DND-41 (cell line): ENCODE data around the gene BCL11A.

ENCODE experiments used
- ATAC-seq: fragments of 200-7000 bp; cut with Tn5 transposase; 3 replicates; pipeline ENCODE4 v1.9.1; 2021; ENCODE audit warnings: low read depth; ENCODE audit not compliant: insufficient read depth
- DNase-seq: peaks from one replicate; pipeline ENCODE4 v3.0.0-alpha.2; 2020
- H2AFZ ChIP-seq: 2 replicates; pipeline ENCODE4 v1.6.0; 2012; ENCODE audit warnings: low read depth, low read length
- H3K27ac ChIP-seq: 2 replicates; pipeline ENCODE4 v1.5.1; 2012; ENCODE audit warnings: low read length, inconsistent platforms
- H3K27me3 ChIP-seq: fragments of 200-600 bp; sonication (generic); 2 replicates; pipeline ENCODE4 v1.6.0; 2012; ENCODE audit warnings: low read length, mild to moderate bottlenecking, inconsistent platforms; ENCODE audit not compliant: insufficient read depth, poor library complexity
- H3K36me3 ChIP-seq: 2 replicates; pipeline ENCODE4 v1.5.1; 2012; ENCODE audit warnings: low read length, inconsistent platforms; ENCODE audit not compliant: insufficient read depth
- H3K4me1 ChIP-seq: 2 replicates; pipeline ENCODE4 v1.5.1; 2012; ENCODE audit warnings: mild to moderate bottlenecking, low read length; ENCODE audit not compliant: insufficient read depth
- H3K4me2 ChIP-seq: 2 replicates; pipeline ENCODE4 v1.6.0; 2012; ENCODE audit warnings: mild to moderate bottlenecking, moderate library complexity, low read length, inconsistent platforms; ENCODE audit not compliant: insufficient read depth
- H3K4me3 ChIP-seq, 2 experiments: fragments of 200-600 bp in 1 of 2; shearing (Covaris generic) in 1 of 2; 2 replicates each; pipeline ENCODE4 v1.5.1; 2012 to 2016; ENCODE audit warnings: inconsistent platforms in 2 of 2, low read length in 2 of 2, mild to moderate bottlenecking in 2 of 2, low read depth in 1 of 2, moderate library complexity in 1 of 2
- H3K79me2 ChIP-seq: 2 replicates; pipeline ENCODE4 v1.6.0; 2012; ENCODE audit warnings: low read length, inconsistent platforms; ENCODE audit not compliant: insufficient read depth
- H3K9ac ChIP-seq: 2 replicates; pipeline ENCODE4 v1.6.0; 2012; ENCODE audit warnings: low read depth, mild to moderate bottlenecking, inconsistent platforms, low read length, moderate library complexity
- H3K9me3 ChIP-seq: 2 replicates; pipeline ENCODE4 v1.5.1; 2012; ENCODE audit warnings: low read length, moderate library complexity, mild to moderate bottlenecking, inconsistent platforms; ENCODE audit not compliant: insufficient read depth, severe bottlenecking
- H4K20me1 ChIP-seq: 2 replicates; pipeline ENCODE4 v1.6.0; 2012; ENCODE audit warnings: low read length; ENCODE audit not compliant: insufficient read depth
- CTCF ChIP-seq: IDR thresholded peaks from 2 replicates; pipeline ENCODE4 v1.5.1; 2012; ENCODE audit warnings: borderline replicate concordance, low read length, moderate library complexity, mild to moderate bottlenecking; ENCODE audit not compliant: poor library complexity, severe bottlenecking; ENCODE audit errors: extremely low read depth
- EZH2 ChIP-seq: IDR thresholded peaks from 3 replicates; pipeline ENCODE4 v1.6.1; 2012; ENCODE audit warnings: borderline replicate concordance, low read depth, mild to moderate bottlenecking, moderate library complexity, low read length, inconsistent platforms; ENCODE audit not compliant: severe bottlenecking

BCL11A gene

GRCh38 chr2:60500861-60501260 lies 52.6 kb downstream of the BCL11A start:
- TF ChIP-seq CTCF (no peak), EZH2 (no peak)
- DNase-seq = no peak
- Histone ChIP-seq H3K27ac (no peak overlapping the region), H3K9ac (no peak overlapping the region), H3K36me3 (peaks cover 72% of the 10 kb centered on the region), H3K9me3 (no peaks in the 10 kb centered on the region), H4K20me1 (peaks cover 73% of the 10 kb centered on the region), H3K4me2 (no peak overlapping the region), H2AFZ (no peak overlapping the region), H3K27me3 (no peaks in the 10 kb centered on the region), H3K4me1 (peaks cover 6% of the 10 kb centered on the region; the same call in 1 of the 2 replicates), H3K4me3 (no peak overlapping the region), H3K79me2 (peaks cover 98% of the 10 kb centered on the region)
- no peak for ATAC-seq

GRCh38 chr2:60499651-60500265 lies 53.7 kb downstream of the BCL11A start:
- Histone ChIP-seq H2AFZ (no peak overlapping the region), H3K79me2 (peaks cover 98% of the 10 kb centered on the region), H4K20me1 (peaks cover 71% of the 10 kb centered on the region), H3K9ac (no peak overlapping the region), H3K27ac (peak overlapping the region; percentile 12; the same call in 1 of the 2 replicates), H3K36me3 (peaks cover 71% of the 10 kb centered on the region), H3K27me3 (no peaks in the 10 kb centered on the region), H3K4me3 (no peak overlapping the region), H3K4me2 (no peak overlapping the region), H3K9me3 (no peaks in the 10 kb centered on the region), H3K4me1 (peaks cover 6% of the 10 kb centered on the region; the same call in 1 of the 2 replicates)
- no peak for TF ChIP-seq EZH2
- ATAC-seq (no peak), DNase-seq (no peak)

- peaks cover 98% of the 10 kb centered on the region for H3K79me2 ChIP-seq
- H3K27me3 ChIP-seq = no peaks in the 10 kb centered on the region
- TF ChIP-seq EZH2 (no peak), CTCF (no peak)
- H3K4me1 ChIP-seq = peaks cover 6% of the 10 kb centered on the region; the same call in 1 of the 2 replicates
- H3K4me3 ChIP-seq = no peak overlapping the region
- H3K9ac ChIP-seq = no peak overlapping the region
- H3K9me3 ChIP-seq = no peaks in the 10 kb centered on the region
- no peak for ATAC-seq
- peaks cover 77% of the 10 kb centered on the region for H3K36me3 ChIP-seq
- H4K20me1 ChIP-seq = peaks cover 66% of the 10 kb centered on the region
- peak overlapping the region; percentile 33; the same call in 1 of the 2 replicates for H3K27ac ChIP-seq
- no peak overlapping the region for H3K4me2 ChIP-seq
- DNase-seq = no peak
- no peak overlapping the region for H2AFZ ChIP-seq
Observed at GRCh38 chr2:60498816-60499429, 54.5 kb downstream of the BCL11A start.

- Histone ChIP-seq H4K20me1 (peaks cover 68% of the 10 kb centered on the region), H3K4me1 (peaks cover 6% of the 10 kb centered on the region; the same call in 1 of the 2 replicates), H3K9me3 (no peaks in the 10 kb centered on the region), H3K27ac (peak overlapping the region; percentile 33; the same call in 1 of the 2 replicates), H3K9ac (no peak overlapping the region), H3K79me2 (peaks cover 98% of the 10 kb centered on the region), H3K4me3 (no peak overlapping the region), H3K4me2 (no peak overlapping the region), H3K27me3 (no peaks in the 10 kb centered on the region), H2AFZ (no peak overlapping the region), H3K36me3 (peaks cover 82% of the 10 kb centered on the region)
- TF ChIP-seq CTCF (no peak), EZH2 (no peak)
- DNase-seq = peak; percentile 18
- peak; percentile 37; the same call in 2 of the 3 replicates for ATAC-seq
Observed at GRCh38 chr2:60498127-60498815, 55.2 kb downstream of the BCL11A start.
